GM19239 (cell line): ENCODE data around the gene FAM170B.

ENCODE experiments used
- DNase-seq: peaks from one replicate; pipeline ENCODE4 v3.0.0; 2011; ENCODE audit warnings: low spot score; ENCODE audit not compliant: insufficient read length
- FAIRE-seq: peaks from 2 replicates; lab custom pipeline; 2011; peaks lifted over from hg19 to GRCh38; lab: Jason Lieb, UNC

Gene FAM170B

DNA sequence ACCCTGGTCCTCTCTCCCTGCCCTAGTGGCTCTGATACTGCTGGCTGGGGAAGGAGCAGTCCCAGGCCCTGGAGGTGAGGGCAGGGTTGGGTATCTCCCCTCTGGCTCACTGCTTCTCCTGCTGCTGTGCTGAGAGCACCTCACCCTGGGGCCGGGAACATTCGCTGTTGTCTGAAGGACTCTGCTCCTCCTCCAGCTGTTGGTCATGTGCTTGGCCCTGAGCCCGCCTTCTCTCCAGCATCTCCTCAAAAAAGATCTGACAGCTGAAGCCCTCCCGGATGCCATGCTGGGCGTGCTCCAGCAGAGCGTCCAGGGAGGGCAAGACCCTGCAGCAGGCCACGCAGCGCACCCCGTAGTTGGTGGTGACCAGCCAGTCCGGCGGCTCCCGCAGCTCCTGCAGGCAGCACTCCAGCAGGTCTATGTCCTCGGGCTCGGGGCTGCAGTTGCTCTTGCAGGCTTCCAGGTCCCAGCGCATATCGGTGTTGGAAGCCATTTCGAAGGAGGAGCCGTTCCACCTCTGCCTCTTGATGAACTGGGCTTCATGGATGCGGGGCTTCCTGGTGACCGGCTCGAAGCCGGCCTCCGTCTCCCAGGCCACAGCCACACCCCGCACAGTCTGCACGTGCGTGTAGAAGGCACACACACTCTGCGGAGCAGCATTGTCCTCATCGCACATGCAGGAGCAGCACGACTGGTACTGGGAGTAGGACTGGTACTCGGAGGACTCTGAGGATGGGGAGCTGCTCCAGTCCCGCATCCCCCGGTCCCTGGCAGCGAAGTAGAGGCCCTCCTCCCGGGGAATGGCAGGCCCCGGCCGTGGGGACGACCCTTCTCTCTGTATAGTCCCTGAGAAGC is 2.1 kb downstream of the FAM170B start:
- FAIRE-seq, result no peak
- no peak for DNase-seq

DNA sequence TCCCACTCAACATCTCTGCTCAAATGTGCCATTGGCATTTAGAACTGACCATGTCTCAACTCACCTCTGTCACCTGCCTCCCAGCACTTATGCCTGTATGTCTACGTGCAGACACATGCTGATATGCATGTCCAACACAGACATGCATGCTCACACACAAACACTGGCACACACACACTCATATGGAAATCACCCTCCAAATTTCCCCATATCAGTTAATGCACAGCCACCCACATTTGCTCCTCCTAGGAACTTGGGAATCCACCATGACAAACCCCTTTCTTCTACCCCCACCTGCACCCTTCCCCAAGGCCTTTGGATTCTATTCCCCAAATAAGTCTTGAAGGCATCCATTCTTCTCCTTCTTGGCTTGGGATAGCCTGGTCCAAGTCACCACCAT is 4.4 kb downstream of the FAM170B start:
- no peak for FAIRE-seq
- no peak for DNase-seq

DNA sequence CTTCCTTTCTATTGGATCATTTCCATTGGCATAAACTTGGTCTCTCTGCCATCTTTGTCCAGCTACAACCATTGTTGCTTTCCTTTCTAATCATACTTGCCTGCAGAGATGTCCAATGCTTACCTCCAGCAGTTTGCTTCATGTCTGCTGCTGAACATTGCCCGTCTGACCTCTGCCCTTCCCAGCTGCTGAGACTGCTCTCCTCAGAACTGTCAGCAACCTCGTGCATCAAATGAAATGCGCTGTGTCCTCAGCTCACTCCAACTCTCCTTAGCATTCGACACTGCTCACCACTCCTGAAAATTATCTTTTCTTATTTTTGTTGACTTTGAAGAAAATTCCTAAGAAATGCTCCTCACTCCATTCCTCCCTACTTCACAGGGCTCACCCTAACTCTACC is 5.0 kb downstream of the FAM170B start:
- DNase-seq, result no peak
- no peak for FAIRE-seq

DNA sequence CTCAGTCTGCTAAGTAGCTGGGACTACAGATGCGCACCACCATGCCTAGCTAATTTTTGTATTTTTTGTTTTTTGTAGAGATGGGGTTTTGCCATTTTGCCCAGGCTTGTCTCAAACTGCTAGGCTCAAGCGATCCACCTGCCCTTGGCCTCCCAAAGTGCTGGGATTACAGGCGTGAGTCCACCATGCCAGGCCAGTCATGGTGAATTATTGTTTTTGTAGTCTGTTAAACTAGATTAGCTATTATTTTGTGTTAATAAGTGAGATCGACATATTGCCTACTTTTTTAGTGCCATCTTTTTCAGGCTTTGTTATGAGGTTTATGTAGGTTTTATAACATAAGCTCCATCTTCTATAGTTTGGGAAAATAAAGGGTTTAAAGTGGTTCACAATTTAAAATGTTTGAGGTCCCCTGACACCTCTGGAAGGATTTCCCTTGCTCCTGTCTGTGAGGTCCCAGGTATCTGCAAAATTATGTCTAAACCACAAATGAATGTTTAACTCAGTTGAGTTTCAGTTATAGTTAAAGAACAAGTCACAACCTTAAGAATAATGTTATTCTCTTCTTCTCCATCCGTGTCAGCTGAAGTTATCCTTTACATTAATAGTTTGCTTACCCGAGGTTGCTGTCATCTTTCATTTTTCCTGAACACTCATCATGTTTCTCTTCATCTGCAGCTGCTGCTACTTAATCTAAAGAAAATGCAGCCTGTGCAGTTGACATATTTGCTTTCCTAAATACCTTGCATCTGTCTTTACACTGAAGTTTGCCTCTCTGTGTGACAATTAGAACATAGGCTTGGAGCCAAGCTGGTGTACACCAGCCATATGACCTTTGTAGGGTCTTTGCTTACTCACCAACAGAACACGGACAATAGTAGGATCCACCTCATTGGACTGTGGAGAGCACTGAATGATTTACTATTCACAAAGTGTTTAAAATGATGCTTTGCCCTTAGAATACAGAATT is 9.6 kb downstream of the FAM170B start:
- no peak for DNase-seq
- FAIRE-seq, result no peak

DNA sequence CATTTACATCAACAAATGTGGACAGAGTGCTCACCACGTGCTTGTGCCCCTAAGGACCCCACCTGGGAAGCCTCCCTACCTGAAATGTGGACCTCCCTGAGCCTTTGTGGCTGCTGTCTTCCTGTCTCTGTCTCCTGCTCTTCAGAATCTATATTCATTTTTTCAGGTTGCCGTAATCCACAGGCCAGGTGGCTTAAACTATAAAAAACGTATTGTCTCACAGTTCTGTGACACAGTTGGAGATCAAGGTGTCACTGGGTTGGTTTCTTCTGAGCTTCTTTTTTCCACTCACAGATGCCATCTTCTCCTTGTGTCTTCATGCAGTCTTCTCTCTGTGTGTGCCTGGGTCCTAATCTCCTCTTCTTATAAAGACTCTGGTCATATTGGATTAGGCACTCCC is 12.9 kb downstream of the FAM170B start:
- DNase-seq (no peak), FAIRE-seq (no peak)

DNA sequence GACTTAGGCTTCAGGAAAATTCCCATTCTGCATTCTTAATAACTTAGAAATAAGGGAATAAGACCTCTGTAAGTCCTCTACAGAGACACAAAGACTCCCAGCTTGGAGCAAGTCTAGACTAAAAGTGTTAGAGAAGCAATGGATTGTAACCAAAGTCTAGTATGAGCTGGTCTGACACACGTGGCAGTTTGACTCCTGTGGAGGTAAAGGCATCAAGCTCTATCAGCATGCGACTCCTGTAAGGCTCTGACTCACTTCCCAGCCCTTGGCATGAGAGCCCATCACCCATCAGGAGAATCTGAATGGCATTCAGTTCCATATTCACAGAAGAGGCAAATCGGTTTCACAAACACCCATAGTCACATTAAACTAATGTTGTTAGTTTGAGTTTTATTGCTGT is 14.1 kb downstream of the FAM170B start:
- FAIRE-seq, result no peak
- DNase-seq, result no peak

DNA sequence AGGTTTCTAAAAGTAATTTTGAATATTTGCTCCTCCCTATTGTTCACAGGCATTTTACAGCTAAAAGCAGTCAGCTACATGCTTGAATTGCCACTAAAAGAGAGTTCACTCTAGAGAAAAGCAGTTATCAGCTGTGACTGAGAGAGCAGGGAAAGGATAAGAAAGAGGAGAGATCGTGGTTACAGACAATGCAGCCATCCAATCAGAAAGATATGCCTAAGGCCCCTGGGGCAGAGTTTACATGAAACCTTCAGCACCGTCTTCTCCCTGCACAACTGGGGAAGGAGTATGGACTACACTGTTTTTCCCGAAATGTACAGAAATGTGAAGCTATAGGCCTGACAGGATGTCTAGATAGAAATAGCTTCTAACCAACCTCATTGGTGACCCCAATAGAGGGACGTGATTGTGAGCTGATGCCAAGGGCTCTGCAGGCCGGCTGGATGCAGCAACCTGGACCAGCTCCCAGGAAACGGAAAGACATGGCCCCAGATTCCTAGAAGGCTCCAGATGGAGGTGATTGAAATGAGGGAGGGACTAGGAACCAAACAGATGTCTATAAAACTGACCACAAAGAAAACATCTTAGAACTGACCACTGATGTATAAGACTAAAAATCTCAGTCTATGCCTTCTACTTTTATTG is 15.3 kb downstream of the FAM170B start:
- DNase-seq, result no peak
- FAIRE-seq, result no peak

DNA sequence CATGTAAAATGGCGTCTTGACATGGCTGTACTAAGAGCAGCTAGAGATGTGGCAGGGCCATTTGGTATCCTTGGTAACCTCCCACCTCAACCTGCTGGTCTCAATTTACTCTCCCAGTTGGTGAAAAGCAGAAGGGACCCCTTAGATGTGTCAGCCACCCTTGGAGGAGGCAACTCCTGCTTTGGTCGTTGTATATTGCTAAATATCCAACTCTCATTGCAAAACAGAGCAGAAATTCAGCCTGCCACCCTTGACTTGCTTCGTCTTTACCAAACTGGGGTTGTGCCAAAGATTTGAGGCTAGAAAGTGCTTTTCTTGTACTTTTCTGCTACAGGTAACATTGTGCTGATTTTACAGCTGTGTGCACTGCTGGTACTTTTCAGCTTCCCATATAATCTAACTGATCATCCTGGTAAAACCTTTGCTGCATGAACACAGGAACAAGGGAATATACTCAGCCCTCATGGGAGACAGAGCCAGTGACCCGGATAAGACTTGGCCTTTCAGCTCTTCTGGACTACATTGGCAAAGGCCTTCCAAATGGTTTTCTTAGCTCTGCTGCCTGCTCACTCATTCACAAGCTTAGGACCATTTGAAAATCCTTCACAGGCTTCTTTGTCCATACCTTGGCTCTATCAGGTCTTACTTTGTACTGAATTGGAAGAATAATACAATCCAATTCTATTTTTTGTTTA is 16.3 kb downstream of the FAM170B start:
- DNase-seq (no peak), FAIRE-seq (no peak)

DNA sequence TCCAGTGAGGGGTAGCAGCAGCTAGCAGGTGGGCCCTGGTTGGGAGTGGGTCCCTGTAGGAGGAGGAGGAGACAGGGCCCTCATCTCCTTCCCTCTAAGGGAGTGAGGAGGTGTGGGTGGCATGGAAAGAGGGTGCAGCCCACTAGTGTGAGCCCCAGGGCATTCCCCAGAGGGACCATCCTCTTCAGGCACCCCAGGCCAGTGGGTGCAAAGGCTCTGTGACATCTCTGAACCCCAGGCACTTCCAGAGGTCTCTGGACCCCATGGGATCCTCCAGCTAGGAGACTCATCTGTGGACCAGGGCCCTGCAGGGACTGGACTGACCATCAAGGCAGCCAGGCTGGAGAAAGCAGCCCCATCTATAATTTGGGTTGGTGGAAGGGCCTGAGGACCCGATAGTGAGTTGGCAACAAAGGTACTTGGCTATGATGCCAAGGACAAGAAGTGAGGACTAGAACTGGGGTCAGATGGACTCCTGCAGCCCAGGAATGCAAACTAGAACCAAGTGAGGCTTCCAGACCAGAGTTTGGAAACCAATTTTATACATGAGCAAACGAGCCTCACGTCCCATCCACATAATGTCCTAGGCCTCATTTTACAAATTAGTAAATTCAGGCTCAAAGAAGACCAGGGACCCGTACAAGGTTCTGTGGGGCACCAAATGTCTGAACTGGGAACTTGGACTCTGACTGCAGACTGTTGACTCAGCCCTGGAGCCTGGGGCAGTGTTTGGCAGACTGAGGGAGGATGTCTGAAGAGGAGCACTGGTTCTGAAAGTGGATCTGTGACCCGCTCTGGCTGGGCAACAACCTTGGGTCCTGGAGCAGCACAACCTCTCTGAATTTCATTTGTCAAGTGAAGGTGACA is 17.1 kb downstream of the FAM170B start:
- no peak for DNase-seq
- no peak for FAIRE-seq

DNA sequence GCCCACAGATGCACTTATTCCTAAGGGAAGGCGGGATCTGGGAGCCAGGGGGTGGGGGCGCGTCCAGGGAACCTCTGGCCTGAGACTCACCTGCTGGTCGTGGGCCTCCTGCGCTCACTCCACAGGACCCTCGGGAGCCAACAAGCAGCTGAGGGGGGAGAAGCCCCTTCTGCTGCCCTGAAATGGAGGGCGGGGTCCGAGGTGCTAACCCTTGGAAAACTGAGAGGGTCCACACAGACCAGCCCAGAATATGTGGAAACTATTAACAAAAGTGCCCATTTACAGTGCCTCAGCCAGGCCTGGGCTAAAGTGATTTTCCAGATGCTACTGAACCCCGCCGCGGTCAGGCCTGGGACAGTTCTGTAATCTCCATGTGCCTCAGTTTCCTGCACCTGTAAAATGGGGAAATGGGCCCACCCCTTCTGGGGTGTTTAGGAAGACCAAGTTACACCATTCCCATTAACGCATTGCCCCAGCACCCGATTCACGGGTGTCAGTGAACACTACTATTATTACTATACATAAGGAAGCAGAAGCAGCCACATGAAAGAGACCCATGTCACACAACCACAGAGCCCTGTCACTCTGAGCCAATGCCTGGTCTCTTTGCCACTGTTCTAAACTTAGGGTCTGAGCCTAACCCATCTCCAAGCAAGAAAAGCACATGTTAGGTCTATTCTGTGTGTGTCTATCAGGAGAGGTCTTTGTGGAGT is 17.9 kb downstream of the FAM170B start:
- DNase-seq (no peak), FAIRE-seq (no peak)

DNA sequence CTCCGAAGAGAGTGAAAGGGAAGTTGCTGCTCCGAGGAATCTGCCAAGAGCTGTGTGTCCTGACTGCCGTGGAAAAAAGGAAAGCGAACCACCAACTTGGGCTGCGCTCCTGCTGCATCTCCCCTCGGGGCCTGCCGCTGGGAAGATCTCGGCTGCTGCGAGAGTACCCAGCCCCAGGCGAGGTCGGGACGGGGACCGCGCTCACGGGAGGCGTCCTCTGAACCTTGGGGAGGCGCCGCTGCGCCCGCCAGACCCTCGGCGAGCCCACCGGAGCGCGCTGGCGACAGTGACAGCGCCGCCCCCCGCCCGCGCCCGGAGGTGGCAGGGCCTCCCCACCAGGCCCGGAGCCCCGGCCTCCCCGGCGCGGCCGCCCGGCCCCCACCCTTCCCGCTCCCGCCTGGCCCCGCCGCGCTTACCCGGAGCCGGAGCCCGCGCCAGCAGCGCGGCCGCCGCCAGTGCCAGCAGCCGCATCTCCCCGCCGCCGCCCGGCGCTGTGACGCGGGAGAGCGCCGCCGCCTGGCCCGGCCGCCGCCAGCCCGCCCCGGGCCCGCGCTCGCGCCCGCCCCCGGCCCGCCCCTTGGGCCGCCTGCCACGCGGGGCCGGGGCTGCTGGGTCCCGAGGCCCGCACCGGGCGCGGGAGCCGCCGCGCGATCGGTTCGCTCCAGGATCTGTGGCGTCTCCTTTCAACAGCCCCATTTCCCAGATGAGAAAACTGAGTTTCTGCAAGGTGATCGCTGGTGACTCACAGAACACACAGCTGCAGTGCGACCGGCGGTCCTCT is 18.6 kb downstream of the FAM170B start, which contains the start of gene VSTM4:
Gene VSTM4 (minus strand): TSS at position 508 of the 781 bp plus-strand sequence. CDS start 37 bp downstream, at position 471.
- FAIRE-seq, result no peak
- peak; percentile 37 for DNase-seq

DNA sequence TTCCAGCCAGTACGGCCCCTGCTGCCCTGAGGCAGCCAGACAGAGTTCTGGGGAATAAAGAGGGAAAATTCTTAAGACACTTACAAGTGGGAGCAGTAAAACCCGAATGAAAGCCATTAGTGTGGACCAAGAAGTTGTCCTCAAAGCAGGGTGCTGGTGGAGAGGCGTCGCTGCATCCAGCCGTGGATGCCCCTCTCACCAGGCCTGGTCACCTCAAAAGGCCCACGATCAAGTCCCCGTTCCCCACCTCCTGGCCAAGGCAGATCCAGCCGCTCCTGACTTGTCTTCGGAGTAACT is 19.2 kb downstream of the FAM170B start:
- DNase-seq, result no peak

DNA sequence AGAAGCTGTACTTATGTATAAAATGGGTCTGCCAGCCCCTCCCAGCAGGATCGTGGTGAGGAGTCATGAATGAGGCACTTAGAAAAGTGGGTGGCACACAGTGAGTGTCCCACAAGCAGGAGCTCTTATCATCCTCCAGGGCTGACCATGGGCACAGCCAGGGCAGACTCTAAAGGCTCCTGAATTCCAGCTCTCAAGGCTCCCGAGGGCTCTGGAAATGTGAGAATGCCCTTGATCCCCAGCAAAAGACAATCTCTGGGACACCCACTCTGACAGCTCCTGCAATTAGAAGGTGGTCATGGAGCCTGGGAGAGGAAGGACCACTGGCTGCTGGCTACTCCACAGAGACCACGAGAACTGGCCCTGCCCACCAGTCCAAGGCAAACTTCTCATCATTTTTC is 20.1 kb downstream of the FAM170B start:
- DNase-seq, result no peak
- FAIRE-seq, result no peak

More for the DNA sequence above, 19.2 kb downstream of the FAM170B start:
- no peak for FAIRE-seq

DNA sequence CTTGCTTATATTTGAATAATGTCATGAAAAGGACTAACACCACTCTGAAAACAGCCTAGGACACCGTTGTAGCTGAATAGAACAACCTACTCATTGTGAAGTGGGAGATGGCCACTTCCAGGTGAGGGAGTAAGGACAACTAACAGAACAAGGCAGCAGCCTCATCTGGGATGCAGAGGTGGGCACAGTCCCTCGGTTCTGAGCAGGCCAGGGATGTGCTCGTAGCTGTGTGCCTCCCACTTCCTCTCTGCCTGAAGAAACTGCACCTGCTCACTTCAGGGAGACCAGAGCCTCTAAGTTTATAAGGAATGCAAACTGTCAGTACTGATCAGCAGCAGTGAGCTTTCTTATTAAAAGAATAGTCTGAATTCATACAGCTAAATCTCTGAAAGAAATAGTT is 21.0 kb downstream of the FAM170B start:
- FAIRE-seq (no peak), DNase-seq (no peak)

DNA sequence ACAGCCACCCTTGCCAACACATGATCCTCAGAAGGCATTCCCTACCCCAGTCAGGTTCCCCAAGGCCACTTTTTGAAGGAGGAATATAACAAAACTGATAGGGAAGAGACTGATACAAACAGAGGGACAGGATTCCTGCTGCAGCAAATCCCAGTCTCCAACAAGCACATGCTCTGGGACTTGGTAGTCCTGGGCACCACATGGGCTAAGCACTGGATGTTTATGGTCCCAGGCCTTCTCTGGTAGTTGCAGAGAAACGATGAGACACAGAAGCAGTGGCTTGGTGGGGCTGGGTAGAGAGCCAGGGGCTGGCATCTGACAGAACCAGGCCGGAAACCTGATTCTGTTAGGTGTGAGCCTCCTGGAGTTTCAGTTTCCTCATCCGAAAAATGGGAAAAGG is 21.7 kb downstream of the FAM170B start:
- DNase-seq, result no peak

DNA sequence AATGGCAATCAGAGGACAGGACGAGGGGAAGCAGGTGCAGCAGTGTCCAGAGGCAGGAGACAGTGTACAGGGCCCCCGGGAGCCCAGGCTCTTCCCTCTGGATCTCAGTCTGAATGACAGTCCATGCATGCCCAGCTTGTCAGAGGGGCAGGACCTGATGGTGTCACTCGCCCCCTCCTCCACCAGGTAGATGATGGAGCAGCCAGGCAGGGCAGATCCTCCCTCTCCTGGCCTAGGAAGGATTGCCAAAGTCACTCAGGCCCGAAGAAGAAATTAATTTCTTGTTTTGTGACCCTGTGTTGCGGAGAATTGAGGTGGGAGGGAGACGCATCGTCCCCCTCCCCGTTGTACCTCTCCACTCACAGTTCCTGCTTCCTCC is 22.5 kb downstream of the FAM170B start:
- DNase-seq (no peak), FAIRE-seq (no peak)

More for the DNA sequence above, 21.7 kb downstream of the FAM170B start:
- no peak for FAIRE-seq

DNA sequence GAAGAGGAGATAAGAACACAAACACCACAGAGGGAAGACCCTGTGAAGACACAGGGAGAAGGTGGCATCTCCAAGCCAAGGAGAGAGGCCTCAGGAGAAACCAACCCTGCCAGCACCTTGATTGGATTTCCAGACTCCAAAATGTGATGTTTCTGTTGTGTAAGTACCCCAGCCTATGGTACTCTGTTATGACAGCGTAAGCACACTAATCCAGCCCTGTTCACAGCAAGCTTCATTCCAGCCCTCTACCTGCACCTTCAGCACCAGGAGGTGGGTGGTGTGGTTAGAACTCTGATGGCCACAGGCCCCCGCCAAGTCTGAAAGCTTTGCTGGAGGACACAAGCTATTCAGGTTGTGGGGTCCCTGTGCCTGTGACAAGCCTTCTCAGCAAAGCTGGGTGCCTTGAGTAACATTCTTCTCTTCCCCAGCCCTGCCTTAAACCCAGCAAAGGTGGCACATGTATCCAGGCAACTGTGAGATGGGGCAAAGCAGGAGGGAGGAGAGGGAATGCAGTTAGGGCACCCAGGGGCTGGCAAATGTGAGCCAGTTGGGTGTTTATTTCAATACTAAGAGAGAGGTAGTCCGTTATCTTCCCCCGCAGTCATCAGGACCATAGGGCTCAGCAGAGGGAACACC is 23.0 kb downstream of the FAM170B start:
- FAIRE-seq (no peak), DNase-seq (no peak)
